HepG2 (cell line): Measurements from ENCODE around the gene C11orf24. TPM values are rescaled to one million over a fixed set of nuclear protein-coding genes. Genes with fewer than 3 reads are reported as not detected.

Source experiments
- AGO2 ChIP-seq: fragments of 200-400 bp; formaldehyde crosslinking; optimal IDR thresholded peaks from 2 replicates; pipeline ENCODE3; 2017; ENCODE audit warnings: mild to moderate bottlenecking, low read depth, low read length, moderate library complexity
- HNF4G ChIP-seq, 2 experiments: sonication (generic) in 1 of 2; formaldehyde crosslinking in 1 of 2; IDR thresholded peaks; 2 replicates each; pipeline versions ENCODE4 v1.4.0 to v1.6.1; 2011 to 2020; ENCODE audit warnings: borderline replicate concordance in 2 of 2, low read depth in 2 of 2, mild to moderate bottlenecking in 2 of 2, low read length in 1 of 2, missing genetic modification reagents in 1 of 2, moderate library complexity in 1 of 2
- HNRNPH1 ChIP-seq: fragments of 200-400 bp; formaldehyde crosslinking; optimal IDR thresholded peaks from 2 replicates; pipeline ENCODE3; 2017; ENCODE audit warnings: mild to moderate bottlenecking, low read depth, low read length
- JUN ChIP-seq: sonication (generic); formaldehyde crosslinking; IDR thresholded peaks from 2 replicates; pipeline ENCODE4 v1.4.0; 2020; ENCODE audit warnings: mild to moderate bottlenecking, missing genetic modification reagents
- KIAA2018 ChIP-seq: sonication (generic); formaldehyde crosslinking; IDR thresholded peaks from 2 replicates; pipeline ENCODE4 v1.5.0; 2020; ENCODE audit warnings: mild to moderate bottlenecking, missing genetic modification reagents, borderline replicate concordance
- NAIF1 ChIP-seq: sonication (generic); formaldehyde crosslinking; IDR thresholded peaks from 2 replicates; pipeline ENCODE4 v1.5.0; 2020; ENCODE audit warnings: mild to moderate bottlenecking, missing genetic modification reagents, borderline replicate concordance
- TRIM22 ChIP-seq: fragments of 450-650 bp; IDR thresholded peaks from 2 replicates; pipeline ENCODE4 v1.6.1; 2017
- ZBTB7A ChIP-seq: sonication (generic); formaldehyde crosslinking; IDR thresholded peaks from 2 replicates; pipeline ENCODE4 v1.8.0; 2022; ENCODE audit warnings: mild to moderate bottlenecking, missing genetic modification reagents
- ZNF260 ChIP-seq: sonication (generic); formaldehyde crosslinking; IDR thresholded peaks from 2 replicates; pipeline ENCODE4 v1.4.0; 2020; ENCODE audit warnings: missing genetic modification reagents, low read depth, mild to moderate bottlenecking, borderline replicate concordance
- ZNF350 ChIP-seq: sonication (generic); formaldehyde crosslinking; IDR thresholded peaks from 2 replicates; pipeline ENCODE4 v1.4.0; 2020; ENCODE audit warnings: mild to moderate bottlenecking, low read depth, missing genetic modification reagents, borderline replicate concordance
- ZNF362 ChIP-seq: sonication (generic); formaldehyde crosslinking; IDR thresholded peaks from 2 replicates; pipeline ENCODE4 v1.4.0; 2020; ENCODE audit warnings: missing genetic modification reagents, mild to moderate bottlenecking, borderline replicate concordance
- ZNF639 ChIP-seq: conservative IDR thresholded peaks from 2 replicates; pipeline ENCODE4 v1.6.1; 2018; ENCODE audit warnings: missing genetic modification reagents
- polyA plus RNA-seq, 8 experiments: library from polyadenylated mRNA; depleted of rRNA in 3 of 8; stranded (reverse) in 7 of 8; unstranded in 1 of 8; fragments of >200 nt; fragmentation: Illumina TruSeq in 4 of 8; extraction: Trizol in 4 of 8; gene quantifications; 2 replicates each; pipeline versions ENCODE4 v1.2.1 to v1.2.3, GENCODE V29; 2011 to 2016; ENCODE audit warnings: low read depth in 4 of 8, missing spikeins in 1 of 8, mixed read lengths in 1 of 8; ENCODE audit not compliant: insufficient read depth in 1 of 8
- total RNA-seq, 5 experiments: library from RNA; depleted of rRNA; stranded (reverse); fragments of >200 nt; fragmentation: Illumina TruSeq; extraction: Trizol; gene quantifications; 2 replicates each; pipeline ENCODE4 v1.2.3, GENCODE V29; 2016; ENCODE audit warnings: low read depth in 1 of 5

C11orf24 gene
- total and polyA plus RNA-seq, 2 of the 13 experiments (the other 11 are each of a cell fraction or from before 2014, with no cell fraction given): 52.9 to 55.5 TPM

GRCh38 chr11:68297812-68298658, 26.3 kb upstream of the C11orf24 start (continued):
- TF ChIP-seq TRIM22: no peak
- TF ChIP-seq HNRNPH1: peak; percentile 13
- TF ChIP-seq JUN: peak; percentile 65; the same call in 1 of the 2 replicates
- peak; percentile 54 for TF ChIP-seq AGO2
- TF ChIP-seq KIAA2018: no peak
- peak; percentile 99 for TF ChIP-seq ZNF350
- TF ChIP-seq ZNF260 (CRISPR knock-in tag): no peak
- peak; percentile 72; the same call in 1 of the 2 replicates for TF ChIP-seq NAIF1
- peak; percentile 100 for TF ChIP-seq HNF4G (IDR thresholded peaks at IDR 0.05; ENCODE audit: borderline replicate concordance, low read depth, low read length)
- TF ChIP-seq HNF4G (CRISPR knock-in tag; IDR thresholded peaks at IDR 0.05; ENCODE audit: borderline replicate concordance, low read depth): peak; percentile 100
- peak; percentile 67; the same call in 1 of the 2 replicates for TF ChIP-seq ZNF639 (CRISPR knock-in tag)
- peak; percentile 67 for TF ChIP-seq ZNF362 (CRISPR knock-in tag)
- TF ChIP-seq ZBTB7A (CRISPR knock-in tag): peak; percentile 42; the same call in 1 of the 2 replicates
